Fibroblast of lung (primary cell): ENCODE results near the gene HIVEP3. TPM values are rescaled to one million over a fixed set of nuclear protein-coding genes. Genes with fewer than 3 reads are reported as not detected.

Source experiments
- DNase-seq, 2 donors: peaks; one replicate each; pipeline versions ENCODE4 v3.0.0 to v3.0.0-alpha.2; 2010; ENCODE audit warnings: low read depth in 2 of 2
- H2AFZ ChIP-seq: 2 replicates; pipeline ENCODE4 v1.5.1; 2012; ENCODE audit warnings: low read length, control low read depth, inconsistent platforms
- H3K27ac ChIP-seq: 2 replicates; pipeline ENCODE4 v1.5.1; 2011; ENCODE audit warnings: low read length, control low read depth; ENCODE audit not compliant: insufficient read depth
- H3K27me3 ChIP-seq: 2 replicates; pipeline ENCODE4 v1.5.1; 2011; ENCODE audit warnings: mild to moderate bottlenecking, low read length; ENCODE audit not compliant: control insufficient read depth, insufficient read depth
- H3K36me3 ChIP-seq: 2 replicates; pipeline ENCODE4 v1.5.1; 2011; ENCODE audit warnings: low read length; ENCODE audit not compliant: control insufficient read depth, insufficient read depth
- H3K4me1 ChIP-seq: 2 replicates; pipeline ENCODE4 v1.5.1; 2011; ENCODE audit warnings: low read length; ENCODE audit not compliant: control insufficient read depth, insufficient read depth; ENCODE audit errors: extremely low read depth
- H3K4me2 ChIP-seq: 2 replicates; pipeline ENCODE4 v1.5.1; 2011; ENCODE audit warnings: low read length, control low read depth; ENCODE audit not compliant: insufficient read depth; ENCODE audit errors: extremely low read depth
- H3K4me3 ChIP-seq, 4 experiments: fragments of 200-600 bp in 1 of 4; sonication (generic) in 1 of 4; replicated peaks in 1 of 4; 2 replicates each; pipeline ENCODE4 v1.5.1; 2011 to 2016; ENCODE audit warnings: low read length in 4 of 4, low read depth in 3 of 4, mild to moderate bottlenecking in 3 of 4, control low read depth in 2 of 4, inconsistent platforms in 1 of 4, mixed read lengths in 1 of 4; ENCODE audit not compliant: insufficient read depth in 1 of 4; ENCODE audit errors: control extremely low read depth in 1 of 4
- H3K79me2 ChIP-seq: 2 replicates; pipeline ENCODE4 v1.5.1; 2012; ENCODE audit warnings: mild to moderate bottlenecking, low read length, inconsistent platforms; ENCODE audit not compliant: control insufficient read depth, insufficient read depth
- H3K9ac ChIP-seq: 2 replicates; pipeline ENCODE4 v1.5.1; 2011; ENCODE audit warnings: mild to moderate bottlenecking, low read length, control low read depth; ENCODE audit not compliant: insufficient read depth
- H3K9me3 ChIP-seq: 2 replicates; pipeline ENCODE4 v1.5.1; 2012; ENCODE audit warnings: low read depth, low read length; ENCODE audit not compliant: control insufficient read depth, insufficient read depth
- H4K20me1 ChIP-seq: 2 replicates; pipeline ENCODE4 v1.5.1; 2011; ENCODE audit warnings: low read length; ENCODE audit not compliant: control insufficient read depth, insufficient read depth; ENCODE audit errors: extremely low read depth
- CTCF ChIP-seq, 2 donors: IDR thresholded peaks in 1 of 2; conservative IDR thresholded peaks in 1 of 2; 1 replicate in 1 of 2; 2 replicates in 1 of 2; pipeline ENCODE4 v1.5.1; 2011 to 2012; ENCODE audit warnings: low read length in 2 of 2, control low read depth in 1 of 2, inconsistent platforms in 1 of 2, low read depth in 1 of 2, mild to moderate bottlenecking in 1 of 2
- EZH2 ChIP-seq: IDR thresholded peaks from 2 replicates; pipeline ENCODE4 v1.5.1; 2012; ENCODE audit warnings: low read length, control low read depth, mild to moderate bottlenecking; ENCODE audit errors: missing control alignments
- polyA plus RNA-seq, 2 donors: library from polyadenylated mRNA; depleted of rRNA in 1 of 2; stranded (reverse) in 1 of 2; unstranded in 1 of 2; fragments of >200 nt; gene quantifications; 2 replicates each; pipeline ENCODE4 v1.2.1, GENCODE V29; 2011 to 2012; ENCODE audit warnings: missing spikeins in 1 of 2
- total RNA-seq: library from RNA; depleted of rRNA; stranded (reverse); fragments of >200 nt; gene quantifications from 2 replicates; pipeline ENCODE4 v1.2.1, GENCODE V29; 2014

HIVEP3 gene
- total and polyA plus RNA-seq, 2 donors (not counting 1 experiment from before 2014, with no cell fraction given) = 0.83 to 3.2 TPM

DNA sequence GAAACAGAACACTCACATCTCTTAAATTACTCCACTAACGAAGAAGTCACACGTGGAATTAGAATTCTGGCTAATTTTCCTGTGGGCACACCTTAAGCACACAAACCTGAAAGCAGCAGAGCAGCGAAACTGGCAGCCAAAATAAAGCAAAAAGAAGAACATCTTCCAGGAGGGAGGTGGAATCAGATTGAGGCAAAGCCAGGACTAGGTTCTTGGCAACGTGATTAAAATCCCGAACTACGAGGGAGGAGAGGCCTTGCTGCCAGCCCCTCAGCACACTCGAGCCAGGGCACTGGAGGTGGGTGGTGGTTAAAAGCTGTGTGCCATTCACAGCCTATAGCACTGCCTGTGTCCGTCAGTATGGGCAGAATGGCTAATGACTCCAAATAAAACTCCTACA is 58.0 kb downstream of the HIVEP3 start:
- Histone ChIP-seq H3K9ac (no peak overlapping the region), H3K36me3 (no peaks in the 10 kb centered on the region), H2AFZ (no peak overlapping the region), H4K20me1 (no peaks in the 10 kb centered on the region), H3K27ac (no peak overlapping the region), H3K9me3 (no peaks in the 10 kb centered on the region), H3K4me2 (no peak overlapping the region), H3K4me1 (peaks cover 7% of the 10 kb centered on the region), H3K79me2 (no peaks in the 10 kb centered on the region), H3K4me3 (no peak overlapping the region), H3K27me3 (peaks cover 2% of the 10 kb centered on the region)
- no peak for DNase-seq
- TF ChIP-seq CTCF (conservative IDR thresholded peaks at IDR 0.05 in 1 of 2, IDR thresholded peaks at IDR 0.05 in 1 of 2; ENCODE audit: low read depth in 1 of 2, low read length in 2 of 2) (no peak), EZH2 (no peak)

DNA sequence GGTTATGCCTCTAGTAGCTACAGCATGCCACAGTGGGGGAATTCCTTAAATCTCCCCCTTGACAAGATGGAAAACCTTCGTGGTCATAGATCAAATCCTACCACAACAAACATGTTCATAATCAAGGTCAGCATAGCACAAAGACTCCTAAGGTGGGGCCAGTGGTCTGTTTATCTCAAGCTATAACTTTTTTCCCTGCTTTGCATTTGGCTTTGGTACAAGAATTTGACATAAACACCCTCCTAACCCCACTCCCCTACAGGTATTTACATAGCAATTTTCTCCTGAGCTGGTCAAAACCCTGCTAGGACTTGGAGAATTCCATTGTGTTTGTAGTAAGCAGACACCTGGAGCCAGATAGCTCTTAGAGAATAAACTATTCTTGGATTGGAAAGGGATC is 58.5 kb downstream of the HIVEP3 start:
- H3K9me3 ChIP-seq = no peaks in the 10 kb centered on the region
- no peak overlapping the region for H3K9ac ChIP-seq
- peaks cover 7% of the 10 kb centered on the region for H3K4me1 ChIP-seq
- no peaks in the 10 kb centered on the region for H3K79me2 ChIP-seq
- H3K4me3 ChIP-seq = no peak overlapping the region
- H3K4me2 ChIP-seq = no peak overlapping the region
- no peak overlapping the region for H3K27ac ChIP-seq
- H3K27me3 ChIP-seq = peaks cover 2% of the 10 kb centered on the region
- no peaks in the 10 kb centered on the region for H4K20me1 ChIP-seq
- H3K36me3 ChIP-seq = no peaks in the 10 kb centered on the region
- TF ChIP-seq EZH2 (no peak), CTCF (conservative IDR thresholded peaks at IDR 0.05 in 1 of 2, IDR thresholded peaks at IDR 0.05 in 1 of 2; ENCODE audit: low read depth in 1 of 2, low read length in 2 of 2) (no peak)
- no peak overlapping the region for H2AFZ ChIP-seq
- DNase-seq = no peak

DNA sequence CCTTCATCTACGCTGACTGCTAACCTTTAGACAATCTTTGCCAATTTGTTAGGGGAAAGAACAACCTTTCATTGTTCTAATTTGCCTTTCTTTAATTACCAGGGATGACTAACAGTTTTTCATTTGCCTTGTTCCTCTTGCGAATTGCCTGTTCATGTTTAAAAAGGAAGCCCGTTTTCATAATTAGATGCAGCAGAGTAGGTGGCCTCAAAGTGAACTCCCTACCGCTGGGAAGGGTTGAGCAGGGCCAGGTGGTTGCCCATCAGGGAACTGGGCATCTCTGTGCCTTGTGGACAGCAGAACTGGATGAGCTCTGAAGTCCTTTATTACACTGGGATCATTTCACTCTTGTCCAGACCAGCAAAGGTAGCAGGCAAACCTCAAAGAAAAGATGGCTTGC is 59.0 kb downstream of the HIVEP3 start:
- no peak overlapping the region for H3K27ac ChIP-seq
- H3K36me3 ChIP-seq = no peaks in the 10 kb centered on the region
- no peaks in the 10 kb centered on the region for H3K9me3 ChIP-seq
- no peaks in the 10 kb centered on the region for H4K20me1 ChIP-seq
- no peak overlapping the region for H3K4me2 ChIP-seq
- H3K27me3 ChIP-seq = peaks cover 2% of the 10 kb centered on the region
- H2AFZ ChIP-seq = no peak overlapping the region
- no peak overlapping the region for H3K9ac ChIP-seq
- H3K4me1 ChIP-seq = peaks cover 7% of the 10 kb centered on the region
- no peak for DNase-seq
- no peak overlapping the region for H3K4me3 ChIP-seq
- no peak for TF ChIP-seq EZH2
- TF ChIP-seq CTCF (conservative IDR thresholded peaks at IDR 0.05 in 1 of 2, IDR thresholded peaks at IDR 0.05 in 1 of 2; ENCODE audit: low read depth in 1 of 2, low read length in 2 of 2) = no peak
- no peaks in the 10 kb centered on the region for H3K79me2 ChIP-seq
